Type B pancreatic cell (in vitro differentiated cells): ENCODE data around the gene PDLIM4. TPM values are rescaled to one million over a fixed set of nuclear protein-coding genes. Genes with fewer than 3 reads are reported as not detected.

Experiments used
- DNase-seq: peaks from one replicate; pipeline ENCODE4 v3.0.0; 2021; ENCODE audit warnings: mixed read lengths; ENCODE audit not compliant: unreplicated experiment; ENCODE audit errors: extremely low spot score
- H3K27ac Mint-ChIP-seq: 2 replicates; pipeline ENCODE4 v1.8.0; 2021; ENCODE audit warnings: mild to moderate bottlenecking, mixed read lengths
- H3K27me3 Mint-ChIP-seq: 2 replicates; pipeline ENCODE4 v1.8.0; 2021; ENCODE audit warnings: mixed read lengths
- H3K36me3 Mint-ChIP-seq: 2 replicates; pipeline ENCODE4 v1.8.0; 2021; ENCODE audit warnings: mixed read lengths
- H3K4me1 Mint-ChIP-seq: one replicate; pipeline ENCODE4 v1.8.0; 2021; ENCODE audit warnings: mixed read lengths; ENCODE audit not compliant: unreplicated experiment
- H3K4me3 Mint-ChIP-seq: 2 replicates; pipeline ENCODE4 v1.8.0; 2021; ENCODE audit warnings: mild to moderate bottlenecking, mixed read lengths
- H3K9me3 Mint-ChIP-seq: 2 replicates; pipeline ENCODE4 v1.8.0; 2021; ENCODE audit warnings: mixed read lengths
- total RNA-seq: library from RNA; stranded (reverse); gene quantifications from 2 replicates; pipeline ENCODE4 v1.2.1, GENCODE V29; 2021; ENCODE audit warnings: low replicate concordance
- TF ChIP-seq, protein P1 (sequence below): fragments of 200-600 bp; sonication (generic); conservative IDR thresholded peaks from 2 replicates; pipeline ENCODE4 v1.5.0; 2021; ENCODE audit warnings: antibody characterized with exemption, mild to moderate bottlenecking

The PDLIM4 gene
- total RNA-seq, 1 donor from 2014 or later, result 43.8 TPM

DNA sequence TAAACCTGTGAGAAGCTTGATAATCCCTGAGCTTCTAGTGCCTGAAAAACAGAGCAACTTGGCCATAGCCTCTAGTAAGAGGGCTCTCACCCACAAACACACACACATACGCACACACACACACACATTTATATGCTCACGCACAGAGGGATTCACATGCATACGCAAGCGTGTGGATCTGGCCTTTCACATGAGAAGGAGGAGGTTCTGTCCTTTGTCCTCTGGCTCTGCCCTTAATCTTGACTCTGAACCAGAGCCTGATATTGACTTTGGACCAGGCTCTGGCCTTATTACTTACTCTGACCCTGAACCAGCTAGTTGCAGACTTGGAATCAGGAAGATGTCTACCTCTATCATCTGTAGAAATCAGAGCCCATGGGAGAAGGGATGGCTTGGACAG is 19.8 kb upstream of the PDLIM4 start:
- TF ChIP-seq, protein P1, sequence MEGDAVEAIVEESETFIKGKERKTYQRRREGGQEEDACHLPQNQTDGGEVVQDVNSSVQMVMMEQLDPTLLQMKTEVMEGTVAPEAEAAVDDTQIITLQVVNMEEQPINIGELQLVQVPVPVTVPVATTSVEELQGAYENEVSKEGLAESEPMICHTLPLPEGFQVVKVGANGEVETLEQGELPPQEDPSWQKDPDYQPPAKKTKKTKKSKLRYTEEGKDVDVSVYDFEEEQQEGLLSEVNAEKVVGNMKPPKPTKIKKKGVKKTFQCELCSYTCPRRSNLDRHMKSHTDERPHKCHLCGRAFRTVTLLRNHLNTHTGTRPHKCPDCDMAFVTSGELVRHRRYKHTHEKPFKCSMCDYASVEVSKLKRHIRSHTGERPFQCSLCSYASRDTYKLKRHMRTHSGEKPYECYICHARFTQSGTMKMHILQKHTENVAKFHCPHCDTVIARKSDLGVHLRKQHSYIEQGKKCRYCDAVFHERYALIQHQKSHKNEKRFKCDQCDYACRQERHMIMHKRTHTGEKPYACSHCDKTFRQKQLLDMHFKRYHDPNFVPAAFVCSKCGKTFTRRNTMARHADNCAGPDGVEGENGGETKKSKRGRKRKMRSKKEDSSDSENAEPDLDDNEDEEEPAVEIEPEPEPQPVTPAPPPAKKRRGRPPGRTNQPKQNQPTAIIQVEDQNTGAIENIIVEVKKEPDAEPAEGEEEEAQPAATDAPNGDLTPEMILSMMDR, result no peak
- Mint-ChIP-seq H3K27me3 (peaks cover under 1% of the 10 kb centered on the region), H3K36me3 (no peaks in the 10 kb centered on the region), H3K4me1 (peaks cover 5% of the 10 kb centered on the region), H3K9me3 (peaks cover 11% of the 10 kb centered on the region), H3K27ac (no peak overlapping the region), H3K4me3 (no peak overlapping the region)
- DNase-seq, result no peak

DNA sequence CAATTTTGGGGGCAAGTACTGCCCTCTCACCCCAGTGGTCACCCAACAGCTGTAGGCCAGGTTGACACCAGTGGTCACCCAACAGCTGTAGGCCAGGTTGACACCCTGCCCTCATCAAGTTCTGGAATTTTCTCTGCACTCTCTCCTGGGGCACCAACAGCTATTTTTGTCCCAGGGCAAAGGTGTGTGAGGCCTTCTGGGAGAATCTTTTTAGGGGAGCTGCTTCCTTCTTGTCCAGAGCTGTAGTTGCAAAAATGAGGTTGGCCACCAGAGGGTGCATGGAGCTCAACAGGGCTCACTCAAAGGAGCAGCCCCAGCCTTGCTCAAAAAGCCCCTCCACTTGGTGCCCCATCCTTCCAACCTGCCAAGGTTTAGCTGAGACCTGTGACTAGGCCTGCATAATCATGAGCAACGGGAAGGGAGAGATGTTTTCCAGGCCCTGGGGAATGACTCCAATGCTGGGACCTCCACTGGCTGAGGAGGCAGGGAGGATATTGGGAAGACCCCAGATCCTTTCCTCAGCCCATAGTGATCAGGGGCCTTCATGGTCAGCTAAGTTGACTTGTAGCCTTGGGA is 19.2 kb upstream of the PDLIM4 start:
- H3K4me1 Mint-ChIP-seq, result peaks cover 5% of the 10 kb centered on the region
- no peak overlapping the region for H3K4me3 Mint-ChIP-seq
- peaks cover 11% of the 10 kb centered on the region for H3K9me3 Mint-ChIP-seq
- peak; percentile 81 for DNase-seq
- no peaks in the 10 kb centered on the region for H3K36me3 Mint-ChIP-seq
- no peak overlapping the region for H3K27ac Mint-ChIP-seq
- H3K27me3 Mint-ChIP-seq, result no peaks in the 10 kb centered on the region
- TF ChIP-seq, protein P1, result peak; percentile 86

DNA sequence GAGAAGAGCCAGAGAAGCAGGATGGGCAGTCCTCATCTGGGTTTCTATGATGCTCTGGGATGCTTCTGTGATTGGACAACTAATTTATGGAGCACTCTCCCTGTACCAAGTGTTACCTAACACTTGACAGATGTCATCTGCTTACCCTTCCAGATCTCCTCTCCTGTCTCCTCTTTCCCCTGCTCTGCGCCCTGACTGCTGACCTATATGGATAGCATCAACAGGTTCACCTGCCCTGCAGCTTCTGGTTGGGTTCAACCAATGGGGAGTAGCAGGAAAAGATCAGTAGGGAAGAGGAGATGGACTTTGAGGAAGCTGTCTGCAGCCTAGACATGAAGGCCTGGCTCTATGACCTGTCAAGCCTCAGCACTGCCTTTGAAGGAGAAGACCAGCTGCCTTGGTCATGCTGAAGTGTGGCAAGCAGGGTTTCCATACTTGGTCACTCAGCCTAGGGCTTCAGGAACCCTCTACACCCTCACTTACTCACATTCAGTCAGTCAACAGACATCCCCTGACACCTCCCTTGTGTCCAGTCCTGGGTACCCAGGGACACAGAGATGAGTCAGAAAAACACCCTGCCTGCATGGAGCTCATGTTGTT is 18.5 kb upstream of the PDLIM4 start:
- Mint-ChIP-seq H3K4me1 (peaks cover 5% of the 10 kb centered on the region), H3K27me3 (no peaks in the 10 kb centered on the region), H3K9me3 (peaks cover 13% of the 10 kb centered on the region), H3K4me3 (no peak overlapping the region), H3K27ac (no peak overlapping the region), H3K36me3 (no peaks in the 10 kb centered on the region)
- TF ChIP-seq, protein P1, result no peak
- DNase-seq, result no peak

DNA sequence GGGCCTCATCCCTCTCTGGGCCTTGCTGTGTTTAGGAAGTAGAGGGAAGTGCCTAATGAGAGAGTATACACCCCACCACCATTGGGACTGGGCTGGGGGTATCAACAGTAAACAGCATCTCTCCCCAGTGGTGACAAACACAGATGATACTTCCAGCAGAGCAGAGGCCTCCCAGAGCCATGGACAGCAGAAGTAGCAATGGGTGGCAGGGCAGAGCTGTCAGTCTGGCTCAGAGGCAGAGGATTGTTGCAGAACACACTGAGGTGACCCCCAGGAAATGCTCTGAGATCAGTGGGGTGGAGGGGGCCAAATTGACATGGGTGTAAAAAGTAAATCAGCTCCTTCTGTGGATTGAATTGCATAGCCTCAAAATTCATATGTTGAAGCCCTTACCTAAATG is 17.7 kb upstream of the PDLIM4 start:
- H3K4me3 Mint-ChIP-seq, result no peak overlapping the region
- H3K36me3 Mint-ChIP-seq, result no peaks in the 10 kb centered on the region
- no peak overlapping the region for H3K27ac Mint-ChIP-seq
- H3K9me3 Mint-ChIP-seq, result peaks cover 20% of the 10 kb centered on the region
- H3K4me1 Mint-ChIP-seq, result peaks cover 5% of the 10 kb centered on the region
- TF ChIP-seq, protein P1, result no peak
- H3K27me3 Mint-ChIP-seq, result no peaks in the 10 kb centered on the region
- no peak for DNase-seq

DNA sequence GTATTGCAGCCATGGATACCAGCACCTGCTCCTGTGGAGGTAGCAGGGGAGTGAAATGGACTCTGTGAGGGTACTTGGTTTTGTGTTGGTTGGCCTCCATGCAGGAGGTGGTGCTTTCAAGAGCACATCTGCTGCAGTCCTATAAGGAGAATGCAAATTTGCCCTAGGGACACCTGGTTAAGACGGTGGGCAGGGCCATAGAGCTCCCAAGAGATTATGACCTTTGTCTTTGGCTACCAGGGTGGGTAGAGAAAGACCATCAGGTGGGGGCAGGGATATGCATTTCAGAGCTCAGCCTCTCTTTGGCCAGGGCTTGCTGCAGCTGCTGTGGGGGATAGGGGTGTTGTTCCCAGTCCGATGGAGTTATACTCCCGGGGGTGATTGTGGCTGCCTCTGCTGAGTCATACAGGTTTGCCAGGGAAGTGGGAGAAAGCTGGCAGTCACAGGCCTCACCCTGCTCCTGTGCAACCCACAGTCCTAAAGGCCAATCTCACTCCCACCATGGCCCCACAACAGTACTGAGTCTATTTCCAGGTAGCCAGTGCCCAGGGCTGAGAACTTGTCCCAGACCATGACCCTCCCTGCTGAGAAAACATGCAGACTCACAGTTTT is 14.0 kb upstream of the PDLIM4 start:
- TF ChIP-seq, protein P1, result no peak
- no peaks in the 10 kb centered on the region for H3K4me1 Mint-ChIP-seq
- no peak for DNase-seq
- peaks cover 30% of the 10 kb centered on the region for H3K9me3 Mint-ChIP-seq
- no peaks in the 10 kb centered on the region for H3K27me3 Mint-ChIP-seq
- H3K36me3 Mint-ChIP-seq, result no peaks in the 10 kb centered on the region
- no peak overlapping the region for H3K4me3 Mint-ChIP-seq
- no peak overlapping the region for H3K27ac Mint-ChIP-seq
